HG03565 (cell line): ENCODE measurements around the gene TXNDC11.

ENCODE experiments used
- ATAC-seq: cut with Tn5 transposase; IDR thresholded peaks from one replicate; pipeline ENCODE4 v1.9.1; 2021; ENCODE audit warnings: mild to moderate bottlenecking, moderate library complexity; ENCODE audit not compliant: unreplicated experiment

The TXNDC11 gene

DNA sequence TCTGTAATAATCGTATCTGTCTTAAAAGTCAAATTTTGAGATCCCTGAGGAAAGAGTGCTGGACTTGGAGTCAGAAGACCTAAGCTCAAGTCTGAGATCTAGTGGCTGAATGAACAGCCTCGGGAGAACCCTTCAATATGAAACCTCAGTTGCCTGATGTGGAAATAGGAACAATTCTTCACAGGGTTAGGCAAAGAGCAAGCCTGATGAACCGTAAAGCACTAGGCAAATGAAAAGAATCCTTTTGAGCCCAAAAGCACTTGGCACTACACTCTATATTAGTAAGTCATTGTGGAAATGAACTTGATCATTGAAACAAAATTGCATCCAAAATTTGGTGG, 20.2 kb downstream of the TXNDC11 start:
- ATAC-seq = no peak

GRCh38 chr16:11721781-11722467, 20.7 kb downstream of the TXNDC11 start:
- ATAC-seq = no peak

GRCh38 chr16:11719762-11720161, 22.9 kb downstream of the TXNDC11 start:
- no peak for ATAC-seq

GRCh38 chr16:11719171-11719570, 23.5 kb downstream of the TXNDC11 start:
- no peak for ATAC-seq

GRCh38 chr16:11717811-11718210, 24.8 kb downstream of the TXNDC11 start:
- no peak for ATAC-seq

GRCh38 chr16:11716336-11716735, 26.3 kb downstream of the TXNDC11 start:
- ATAC-seq = no peak

GRCh38 chr16:11715246-11715947, 27.3 kb downstream of the TXNDC11 start:
- no peak for ATAC-seq

DNA sequence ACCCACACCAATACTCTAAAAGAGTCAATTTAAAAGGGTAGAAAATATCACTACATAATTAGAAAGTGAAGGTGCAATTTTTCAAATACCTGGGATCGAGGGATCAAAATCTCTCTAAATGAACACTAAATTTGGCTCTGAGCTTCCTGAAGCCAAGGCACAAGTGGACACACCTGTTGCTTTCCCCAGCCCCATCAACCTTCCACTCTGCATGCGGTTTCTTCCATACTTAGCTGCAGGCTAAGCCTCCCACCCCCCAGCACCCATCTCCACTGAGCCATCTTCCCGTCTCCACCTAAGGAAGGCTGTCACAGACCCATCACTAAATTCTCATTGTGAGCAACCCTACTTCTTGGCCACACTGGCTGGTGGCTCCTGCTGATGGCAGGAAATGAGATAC, 30.5 kb downstream of the TXNDC11 start:
- no peak for ATAC-seq

DNA sequence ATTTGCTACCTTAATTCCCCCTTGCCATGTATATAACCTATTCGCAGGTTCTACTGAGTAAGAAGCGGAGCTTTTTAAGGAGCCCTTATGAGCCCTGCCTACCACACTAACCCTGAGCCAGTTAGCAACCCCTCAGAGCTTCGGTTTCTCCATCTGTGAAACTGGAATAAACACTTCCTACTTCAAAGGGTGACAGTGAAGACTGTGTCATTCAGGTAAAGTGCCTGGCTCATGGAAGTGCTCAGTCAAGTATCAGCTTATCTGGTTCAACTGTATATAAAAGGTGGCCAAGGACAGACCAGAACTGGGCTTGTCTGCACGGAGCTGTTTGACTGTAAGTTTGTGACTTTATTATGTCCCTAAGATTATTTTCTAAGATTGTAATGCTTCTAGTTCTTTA, 31.0 kb downstream of the TXNDC11 start:
- no peak for ATAC-seq

- ATAC-seq = no peak
Measured at GRCh38 chr16:11708421-11708820, 34.2 kb downstream of the TXNDC11 start.

DNA sequence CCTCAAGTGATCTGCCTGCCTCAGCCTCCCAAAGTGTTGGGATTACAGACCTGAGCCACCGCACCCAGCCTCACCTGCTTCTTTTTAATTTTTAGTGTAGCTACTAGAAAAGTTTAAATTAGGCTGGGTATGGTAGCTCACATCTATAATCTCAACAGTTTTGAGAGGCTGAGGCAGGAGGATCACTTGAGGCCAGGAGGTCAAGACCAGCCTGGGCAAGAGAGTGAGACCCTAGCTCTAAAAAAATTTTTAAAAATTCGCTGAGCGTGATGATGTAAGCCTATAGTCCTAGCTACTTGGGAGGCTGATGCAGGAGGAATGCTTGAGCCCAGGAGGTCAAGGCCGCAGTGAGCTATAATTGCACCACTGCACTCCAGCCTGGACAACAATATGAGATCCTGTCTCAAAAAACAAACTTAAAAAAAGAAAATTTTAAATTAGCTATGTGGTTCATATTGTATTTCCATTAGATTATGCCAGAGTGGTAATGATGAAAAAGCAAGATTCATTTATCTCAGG, 34.9 kb downstream of the TXNDC11 start:
- no peak for ATAC-seq

DNA sequence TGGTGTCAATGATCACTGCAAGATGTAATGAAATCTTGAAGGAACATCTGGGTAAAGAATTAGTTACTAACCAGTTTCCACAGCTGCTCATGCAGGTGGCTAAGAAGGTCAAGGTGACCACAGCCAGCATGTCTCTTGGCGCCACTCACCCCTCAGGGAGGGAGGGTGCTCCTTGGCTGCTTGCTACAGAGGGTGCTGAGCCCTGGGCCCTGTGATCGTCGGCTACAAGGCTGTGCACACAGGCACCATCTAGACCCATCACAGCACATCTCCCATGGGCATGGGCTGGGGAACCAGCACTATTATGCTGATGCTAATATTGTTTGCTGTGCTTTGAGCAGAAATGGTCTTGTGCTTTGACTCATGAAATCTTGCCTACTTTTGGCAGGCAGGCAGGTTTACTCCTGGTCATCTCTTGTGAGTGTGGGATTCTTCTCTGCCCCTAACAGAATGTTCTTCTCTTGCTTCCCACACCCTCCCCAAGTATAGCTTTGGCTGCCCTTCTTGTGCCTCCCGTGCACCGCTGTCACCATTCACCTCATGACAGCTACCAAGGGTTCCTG, 36.4 kb downstream of the TXNDC11 start:
- no peak for ATAC-seq

- no peak for ATAC-seq
Measured at GRCh38 chr16:11705311-11706025, 37.2 kb downstream of the TXNDC11 start.

DNA sequence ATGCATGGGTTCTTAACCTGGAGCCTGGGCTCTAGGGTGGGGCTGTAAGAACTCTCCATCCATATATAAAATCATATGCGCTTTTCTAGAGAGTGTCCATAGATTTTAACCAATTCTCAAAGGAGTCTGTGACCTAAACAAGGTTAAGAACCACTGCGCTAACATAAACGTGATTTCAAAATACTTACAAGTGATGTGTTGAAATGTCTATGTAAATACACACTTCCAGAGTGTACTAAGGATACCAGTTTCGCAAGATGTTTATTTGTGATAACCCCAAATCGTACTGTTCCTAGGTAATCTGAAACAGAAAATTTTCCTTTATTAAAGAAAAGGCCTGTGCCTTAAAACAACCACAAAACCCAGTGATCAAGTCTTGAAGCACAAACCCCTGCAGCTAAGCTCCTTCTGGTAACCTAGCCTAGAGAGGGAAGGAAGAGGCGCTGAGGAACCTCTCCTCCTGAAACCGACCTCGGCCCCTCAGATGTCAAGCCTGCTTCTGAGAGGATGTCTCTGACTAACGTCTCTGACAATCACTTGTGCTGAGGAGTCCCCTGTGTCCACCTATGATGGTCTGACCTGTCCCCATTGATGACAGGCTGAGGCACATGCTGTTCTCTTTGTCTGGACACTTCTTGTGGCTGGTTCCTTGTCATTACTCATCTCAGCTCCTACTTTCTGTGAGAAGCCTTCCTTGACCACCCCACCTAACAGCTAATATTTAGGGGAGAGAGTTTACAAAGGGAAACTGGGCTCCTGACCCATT, 42.2 kb downstream of the TXNDC11 start:
- no peak for ATAC-seq

DNA sequence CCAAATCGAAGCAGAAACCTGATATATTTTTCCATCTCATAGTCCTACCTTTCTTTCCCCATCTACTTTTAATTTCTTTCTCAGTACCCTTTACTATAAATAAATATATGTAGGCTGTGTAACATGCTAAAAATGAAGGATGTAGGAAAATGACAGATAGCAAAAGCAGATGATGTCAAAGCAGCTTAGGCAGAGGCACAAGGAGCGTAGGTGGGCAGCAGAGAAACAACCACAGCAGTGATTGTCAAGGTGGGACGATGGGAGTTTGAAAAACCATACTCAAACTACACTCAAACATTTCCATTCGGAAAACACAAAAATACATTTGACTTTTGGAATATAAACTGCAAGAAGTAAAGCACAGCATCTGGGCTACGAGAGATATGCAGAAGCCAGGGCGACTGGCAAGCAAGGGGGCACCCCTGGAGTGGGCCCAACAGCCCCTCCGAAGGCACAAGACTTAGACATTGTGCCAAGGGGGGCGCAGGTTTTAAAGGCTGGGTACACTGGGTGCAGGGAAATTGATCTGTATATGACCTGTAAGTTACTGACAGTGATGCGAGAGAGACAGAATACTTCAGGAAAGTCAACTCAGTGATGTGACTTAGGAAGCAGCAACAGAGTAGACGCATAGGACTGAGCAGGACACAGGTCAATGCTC, 43.3 kb downstream of the TXNDC11 start:
- no peak for ATAC-seq

GRCh38 chr16:11698271-11698689, 44.4 kb downstream of the TXNDC11 start:
- no peak for ATAC-seq

GRCh38 chr16:11697319-11697718, 45.3 kb downstream of the TXNDC11 start:
- ATAC-seq = no peak

DNA sequence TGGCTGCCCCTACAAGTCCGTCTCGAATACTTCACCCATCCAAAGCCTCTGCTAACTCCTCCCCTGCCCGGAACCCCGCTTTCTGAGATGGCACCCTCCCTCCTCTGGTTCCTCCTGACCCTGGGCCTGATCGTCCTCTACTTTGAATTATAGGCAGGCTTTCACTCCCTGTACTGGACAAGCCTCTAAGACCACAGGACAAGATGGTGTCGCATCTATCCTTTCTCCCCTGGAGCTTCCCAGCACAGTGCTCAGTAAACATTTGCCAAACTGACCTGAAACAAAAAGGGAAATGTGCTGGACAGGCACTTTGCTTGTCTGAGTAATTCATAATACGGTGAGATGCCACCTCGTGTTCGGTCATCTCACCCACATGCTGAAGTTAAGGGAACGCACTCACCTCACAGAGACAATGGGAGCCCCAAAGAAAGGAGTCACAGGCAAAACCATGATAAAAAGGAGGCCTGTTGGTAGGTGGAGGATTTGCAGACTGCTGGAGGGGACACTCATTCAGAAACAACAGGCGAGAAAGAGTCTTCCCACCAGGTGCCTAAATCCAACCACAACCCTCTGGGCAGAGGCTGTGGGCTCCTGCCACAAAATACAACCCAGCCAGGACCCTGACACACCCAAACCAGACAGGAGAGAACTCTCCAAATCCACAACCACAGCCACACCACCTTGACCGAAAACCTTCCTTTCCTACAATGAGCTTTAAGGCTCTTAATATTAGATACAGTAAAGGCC, 46.2 kb downstream of the TXNDC11 start:
- no peak for ATAC-seq

- no peak for ATAC-seq
Measured at GRCh38 chr16:11692651-11693050, 50.0 kb downstream of the TXNDC11 start.

- ATAC-seq = no peak
Measured at GRCh38 chr16:11692171-11692570, 50.5 kb downstream of the TXNDC11 start.
